C4-2B (cell line): ENCODE measurements around the gene UBC.

ENCODE experiments used
- ZFX ChIP-seq: fragments of 450-650 bp; IDR thresholded peaks from 2 replicates; pipeline ENCODE4 v1.6.1; 2017
- TF ChIP-seq, protein P1 (sequence below): fragments of 450-650 bp; conservative IDR thresholded peaks from 2 replicates; pipeline ENCODE4 v1.5.1; 2017; ENCODE audit warnings: mild to moderate bottlenecking

DNA sequence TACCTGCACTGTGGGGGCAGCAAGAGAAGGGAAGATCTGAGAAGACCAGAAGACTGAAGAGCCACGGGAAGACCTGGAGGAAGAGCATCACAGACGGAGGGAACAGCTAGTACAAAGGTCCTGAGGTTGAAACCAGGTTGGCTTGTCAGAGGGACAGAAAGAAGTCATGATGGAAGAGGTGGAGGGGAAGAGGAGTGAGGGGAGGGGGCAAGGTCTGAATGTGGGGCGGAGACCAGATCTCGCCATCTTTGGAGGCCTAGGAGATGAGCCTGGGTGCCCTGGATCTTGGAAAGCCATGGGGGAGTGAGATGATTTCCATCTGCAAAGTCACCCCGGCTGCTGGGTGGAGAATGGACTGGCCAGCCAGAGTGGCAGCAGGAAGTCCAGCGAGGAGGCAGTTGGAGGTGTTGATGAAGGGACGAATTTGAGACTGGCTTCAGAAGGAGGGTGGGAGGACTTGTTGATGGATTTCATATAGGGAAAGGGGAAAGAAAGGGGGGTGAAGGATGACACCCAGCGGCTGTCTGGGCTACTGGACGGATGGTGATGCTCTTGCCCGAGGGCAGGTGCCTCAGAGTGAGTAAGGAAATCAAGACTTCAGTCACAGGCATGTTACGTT lies 14.6 kb upstream of the UBC start:
- TF ChIP-seq, protein P1, sequence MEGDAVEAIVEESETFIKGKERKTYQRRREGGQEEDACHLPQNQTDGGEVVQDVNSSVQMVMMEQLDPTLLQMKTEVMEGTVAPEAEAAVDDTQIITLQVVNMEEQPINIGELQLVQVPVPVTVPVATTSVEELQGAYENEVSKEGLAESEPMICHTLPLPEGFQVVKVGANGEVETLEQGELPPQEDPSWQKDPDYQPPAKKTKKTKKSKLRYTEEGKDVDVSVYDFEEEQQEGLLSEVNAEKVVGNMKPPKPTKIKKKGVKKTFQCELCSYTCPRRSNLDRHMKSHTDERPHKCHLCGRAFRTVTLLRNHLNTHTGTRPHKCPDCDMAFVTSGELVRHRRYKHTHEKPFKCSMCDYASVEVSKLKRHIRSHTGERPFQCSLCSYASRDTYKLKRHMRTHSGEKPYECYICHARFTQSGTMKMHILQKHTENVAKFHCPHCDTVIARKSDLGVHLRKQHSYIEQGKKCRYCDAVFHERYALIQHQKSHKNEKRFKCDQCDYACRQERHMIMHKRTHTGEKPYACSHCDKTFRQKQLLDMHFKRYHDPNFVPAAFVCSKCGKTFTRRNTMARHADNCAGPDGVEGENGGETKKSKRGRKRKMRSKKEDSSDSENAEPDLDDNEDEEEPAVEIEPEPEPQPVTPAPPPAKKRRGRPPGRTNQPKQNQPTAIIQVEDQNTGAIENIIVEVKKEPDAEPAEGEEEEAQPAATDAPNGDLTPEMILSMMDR, result no peak
- no peak for TF ChIP-seq ZFX
